HEK293 (cell line): ENCODE measurements around the gene EPO.
A peak's percentile ranks its signal among the peaks of the same experiment; 100 is the strongest.

ENCODE experiments used
- CTCF ChIA-PET: fragments of 350-600 bp; formaldehyde crosslinking; extraction: SDS; loops from one replicate; lab custom pipeline; 2021; ENCODE audit warnings: antibody characterized with exemption; lab: Yijun Ruan, JAX
- POLR2A ChIA-PET: fragments of 300-600 bp; formaldehyde crosslinking; extraction: SDS; loops from one replicate; lab custom pipeline; 2020; ENCODE audit warnings: antibody characterized with exemption, inconsistent platforms; lab: Yijun Ruan, JAX
- H3K27ac ChIP-seq: fragments of 200-500 bp; sonication (Bioruptor generic); 2 replicates; pipeline ENCODE4 v1.5.1; 2014; ENCODE audit warnings: low read depth, low read length, control low read depth, inconsistent platforms; ENCODE audit errors: extremely low read depth
- H3K36me3 ChIP-seq, 2 experiments: fragments of 200-500 bp in 1 of 2; sonication (Bioruptor generic) in 1 of 2; 1 replicate in 1 of 2; 2 replicates in 1 of 2; pipeline ENCODE4 v1.5.1; 2014 to 2017; ENCODE audit warnings: inconsistent platforms in 2 of 2, low read length in 2 of 2; ENCODE audit not compliant: control insufficient read depth in 2 of 2, insufficient read depth in 1 of 2
- H3K4me1 ChIP-seq: fragments of 200-500 bp; sonication (Bioruptor generic); 2 replicates; pipeline ENCODE4 v1.5.1; 2014; ENCODE audit warnings: mild to moderate bottlenecking, low read length, inconsistent platforms; ENCODE audit not compliant: control insufficient read depth, insufficient read depth
- H3K4me3 ChIP-seq: 2 replicates; pipeline ENCODE4 v1.5.1; 2011; ENCODE audit warnings: low read depth, mild to moderate bottlenecking, control low read depth, low read length, moderate library complexity
- H3K9me3 ChIP-seq: fragments of 200-500 bp; sonication (Bioruptor generic); 2 replicates; pipeline ENCODE4 v1.5.1; 2014; ENCODE audit warnings: low read depth, low read length, inconsistent platforms; ENCODE audit not compliant: control insufficient read depth, insufficient read depth
- KLF9 ChIP-seq: fragments of 450-650 bp; formaldehyde crosslinking; IDR thresholded peaks from 2 replicates; pipeline ENCODE4 v1.5.1; 2016; ENCODE audit warnings: missing biosample characterization, missing genetic modification characterization, low read depth
- SCRT1 ChIP-seq: fragments of 450-650 bp; formaldehyde crosslinking; IDR thresholded peaks from 2 replicates; pipeline ENCODE4 v1.5.1; 2016; ENCODE audit warnings: missing biosample characterization, missing genetic modification characterization, borderline replicate concordance
- SP3 ChIP-seq: fragments of 450-650 bp; formaldehyde crosslinking; IDR thresholded peaks from 2 replicates; pipeline ENCODE4 v1.5.1; 2016; ENCODE audit warnings: missing biosample characterization, missing genetic modification characterization
- WT1 ChIP-seq: fragments of 450-650 bp; formaldehyde crosslinking; IDR thresholded peaks from 2 replicates; pipeline ENCODE4 v1.5.1; 2016; ENCODE audit warnings: missing biosample characterization, missing genetic modification characterization
- YY2 ChIP-seq: fragments of 450-650 bp; formaldehyde crosslinking; IDR thresholded peaks from 2 replicates; pipeline ENCODE4 v1.5.1; 2016; ENCODE audit warnings: missing biosample characterization, missing genetic modification characterization
- ZBTB1 ChIP-seq: fragments of 450-650 bp; formaldehyde crosslinking; IDR thresholded peaks from 2 replicates; pipeline ENCODE4 v1.5.1; 2016; ENCODE audit warnings: missing biosample characterization, missing genetic modification characterization
- ZBTB49 ChIP-seq: fragments of 450-650 bp; formaldehyde crosslinking; IDR thresholded peaks from 2 replicates; pipeline ENCODE4 v1.5.1; 2016; ENCODE audit warnings: missing biosample characterization, missing genetic modification characterization, low read depth
- ZFP3 ChIP-seq: fragments of 450-650 bp; formaldehyde crosslinking; IDR thresholded peaks from 2 replicates; pipeline ENCODE4 v1.5.1; 2016; ENCODE audit warnings: low read depth, missing biosample characterization, missing genetic modification characterization
- ZNF2 ChIP-seq: fragments of 450-650 bp; formaldehyde crosslinking; IDR thresholded peaks from 2 replicates; pipeline ENCODE4 v1.5.1; 2016; ENCODE audit warnings: missing biosample characterization, missing genetic modification characterization
- ZNF223 ChIP-seq: fragments of 450-650 bp; formaldehyde crosslinking; IDR thresholded peaks from 2 replicates; pipeline ENCODE4 v1.5.1; 2016; ENCODE audit warnings: missing biosample characterization, missing genetic modification characterization
- ZNF24 ChIP-seq: fragments of 450-650 bp; formaldehyde crosslinking; IDR thresholded peaks from 2 replicates; pipeline ENCODE4 v1.5.1; 2016; ENCODE audit warnings: missing biosample characterization, missing genetic modification characterization
- ZNF280C ChIP-seq: fragments of 450-650 bp; formaldehyde crosslinking; IDR thresholded peaks from 2 replicates; pipeline ENCODE4 v1.5.1; 2016; ENCODE audit warnings: missing biosample characterization, missing genetic modification characterization
- ZNF514 ChIP-seq: fragments of 450-650 bp; formaldehyde crosslinking; IDR thresholded peaks from 2 replicates; pipeline ENCODE4 v1.5.1; 2016; ENCODE audit warnings: missing biosample characterization, missing genetic modification characterization
- ZNF548 ChIP-seq: fragments of 450-650 bp; formaldehyde crosslinking; IDR thresholded peaks from 2 replicates; pipeline ENCODE4 v1.5.1; 2016; ENCODE audit warnings: missing biosample characterization, missing genetic modification characterization
- ZNF658 ChIP-seq: fragments of 450-650 bp; formaldehyde crosslinking; IDR thresholded peaks from 2 replicates; pipeline ENCODE4; 2016; ENCODE audit warnings: missing biosample characterization, missing genetic modification characterization
- ZNF692 ChIP-seq: fragments of 450-650 bp; formaldehyde crosslinking; IDR thresholded peaks from 2 replicates; pipeline ENCODE4 v1.5.1; 2016; ENCODE audit warnings: missing biosample characterization, missing genetic modification characterization
- ZNF76 ChIP-seq: fragments of 450-650 bp; formaldehyde crosslinking; IDR thresholded peaks from 2 replicates; pipeline ENCODE4; 2016; ENCODE audit warnings: low read depth, missing biosample characterization, missing genetic modification characterization, borderline replicate concordance
- TF ChIP-seq, protein P1 (sequence below): fragments of 450-650 bp; formaldehyde crosslinking; IDR thresholded peaks from 2 replicates; pipeline ENCODE4 v1.5.1; 2016; ENCODE audit warnings: missing biosample characterization, missing genetic modification characterization
- TF ChIP-seq, protein P2 (sequence below): fragments of 450-650 bp; formaldehyde crosslinking; IDR thresholded peaks from 2 replicates; pipeline ENCODE4 v1.5.1; 2016; ENCODE audit warnings: missing biosample characterization, missing genetic modification characterization
- TF ChIP-seq, protein P3 (sequence below): fragments of 450-650 bp; formaldehyde crosslinking; IDR thresholded peaks from 2 replicates; pipeline ENCODE4 v1.5.1; 2017; ENCODE audit warnings: missing biosample characterization, missing genetic modification characterization
- TF ChIP-seq, protein P4 (sequence below): fragments of 450-650 bp; formaldehyde crosslinking; IDR thresholded peaks from 2 replicates; pipeline ENCODE4 v1.5.1; 2017; ENCODE audit warnings: missing biosample characterization, missing genetic modification characterization

Gene EPO

GRCh38 chr7:100705753-100706671 is 14.3 kb upstream of the EPO start, which contains the start of gene POP7:
Gene POP7 (plus strand): TSS chr7:100706121. CDS start chr7:100706831, 710 bp downstream.
- peak within 1 kb of the TSS; percentile 87 for H3K27ac ChIP-seq
- H3K4me1 ChIP-seq: no peaks in the 10 kb centered on the region
- ChIA-PET CTCF (interaction anchor here (0.5 to 6.8 kb wide), 42 partner anchors 8 to 485 kb away, joined by 3 to 100 read pairs (median 4); partner anchors contain the start of genes EPO, FBXO24, GNB2 and LRCH4), POLR2A (interaction anchor here (0.6 to 2.6 kb wide), 45 partner anchors 8 to 731 kb away, joined by 3 to 35 read pairs (median 5); partner anchors contain the start of genes EPHB4, FBXO24, GIGYF1 and GNB2)
- H3K9me3 ChIP-seq: no peaks in the 10 kb centered on the region
- H3K36me3 ChIP-seq: peaks cover 12 to 15% of the 10 kb centered on the region in 2 experiments; a peak in 2 of 3 replicates
- H3K4me3 ChIP-seq: peak within 1 kb of the TSS; percentile 92
- TF ChIP-seq, protein P1, sequence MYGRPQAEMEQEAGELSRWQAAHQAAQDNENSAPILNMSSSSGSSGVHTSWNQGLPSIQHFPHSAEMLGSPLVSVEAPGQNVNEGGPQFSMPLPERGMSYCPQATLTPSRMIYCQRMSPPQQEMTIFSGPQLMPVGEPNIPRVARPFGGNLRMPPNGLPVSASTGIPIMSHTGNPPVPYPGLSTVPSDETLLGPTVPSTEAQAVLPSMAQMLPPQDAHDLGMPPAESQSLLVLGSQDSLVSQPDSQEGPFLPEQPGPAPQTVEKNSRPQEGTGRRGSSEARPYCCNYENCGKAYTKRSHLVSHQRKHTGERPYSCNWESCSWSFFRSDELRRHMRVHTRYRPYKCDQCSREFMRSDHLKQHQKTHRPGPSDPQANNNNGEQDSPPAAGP (tag by site-specific recombination): peak; percentile 72; the same call in 1 of the 2 replicates
- TF ChIP-seq ZNF24 (tag by site-specific recombination) (peak; percentile 19; the same call in 1 of the 2 replicates), ZNF692 (tag by site-specific recombination) (no peak; the same call in 1 of the 2 replicates), ZNF280C (tag by site-specific recombination) (no peak), ZNF2 (tag by site-specific recombination) (0 out of 2 replicates have a peak, but pooled peaks have one; percentile 17), ZBTB1 (peak; percentile 41; the same call in 1 of the 2 replicates), YY2 (tag by site-specific recombination) (no peak), ZNF76 (tag by site-specific recombination) (peak; percentile 39), ZNF548 (no peak), ZFP3 (tag by site-specific recombination) (no peak), ZNF223 (no peak), ZNF658 (tag by site-specific recombination) (no peak), ZBTB49 (tag by site-specific recombination) (no peak), ZNF514 (no peak), SP3 (tag by site-specific recombination) (peak; percentile 94), KLF9 (tag by site-specific recombination) (peak; percentile 72), WT1 (tag by site-specific recombination) (peak; percentile 49), SCRT1 (tag by site-specific recombination) (no peak)
- TF ChIP-seq, protein P2, sequence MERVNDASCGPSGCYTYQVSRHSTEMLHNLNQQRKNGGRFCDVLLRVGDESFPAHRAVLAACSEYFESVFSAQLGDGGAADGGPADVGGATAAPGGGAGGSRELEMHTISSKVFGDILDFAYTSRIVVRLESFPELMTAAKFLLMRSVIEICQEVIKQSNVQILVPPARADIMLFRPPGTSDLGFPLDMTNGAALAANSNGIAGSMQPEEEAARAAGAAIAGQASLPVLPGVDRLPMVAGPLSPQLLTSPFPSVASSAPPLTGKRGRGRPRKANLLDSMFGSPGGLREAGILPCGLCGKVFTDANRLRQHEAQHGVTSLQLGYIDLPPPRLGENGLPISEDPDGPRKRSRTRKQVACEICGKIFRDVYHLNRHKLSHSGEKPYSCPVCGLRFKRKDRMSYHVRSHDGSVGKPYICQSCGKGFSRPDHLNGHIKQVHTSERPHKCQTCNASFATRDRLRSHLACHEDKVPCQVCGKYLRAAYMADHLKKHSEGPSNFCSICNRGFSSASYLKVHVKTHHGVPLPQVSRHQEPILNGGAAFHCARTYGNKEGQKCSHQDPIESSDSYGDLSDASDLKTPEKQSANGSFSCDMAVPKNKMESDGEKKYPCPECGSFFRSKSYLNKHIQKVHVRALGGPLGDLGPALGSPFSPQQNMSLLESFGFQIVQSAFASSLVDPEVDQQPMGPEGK (tag by site-specific recombination): peak; percentile 81
- TF ChIP-seq, protein P3, sequence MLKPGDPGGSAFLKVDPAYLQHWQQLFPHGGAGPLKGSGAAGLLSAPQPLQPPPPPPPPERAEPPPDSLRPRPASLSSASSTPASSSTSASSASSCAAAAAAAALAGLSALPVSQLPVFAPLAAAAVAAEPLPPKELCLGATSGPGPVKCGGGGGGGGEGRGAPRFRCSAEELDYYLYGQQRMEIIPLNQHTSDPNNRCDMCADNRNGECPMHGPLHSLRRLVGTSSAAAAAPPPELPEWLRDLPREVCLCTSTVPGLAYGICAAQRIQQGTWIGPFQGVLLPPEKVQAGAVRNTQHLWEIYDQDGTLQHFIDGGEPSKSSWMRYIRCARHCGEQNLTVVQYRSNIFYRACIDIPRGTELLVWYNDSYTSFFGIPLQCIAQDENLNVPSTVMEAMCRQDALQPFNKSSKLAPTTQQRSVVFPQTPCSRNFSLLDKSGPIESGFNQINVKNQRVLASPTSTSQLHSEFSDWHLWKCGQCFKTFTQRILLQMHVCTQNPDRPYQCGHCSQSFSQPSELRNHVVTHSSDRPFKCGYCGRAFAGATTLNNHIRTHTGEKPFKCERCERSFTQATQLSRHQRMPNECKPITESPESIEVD: no peak
- TF ChIP-seq, protein P4, sequence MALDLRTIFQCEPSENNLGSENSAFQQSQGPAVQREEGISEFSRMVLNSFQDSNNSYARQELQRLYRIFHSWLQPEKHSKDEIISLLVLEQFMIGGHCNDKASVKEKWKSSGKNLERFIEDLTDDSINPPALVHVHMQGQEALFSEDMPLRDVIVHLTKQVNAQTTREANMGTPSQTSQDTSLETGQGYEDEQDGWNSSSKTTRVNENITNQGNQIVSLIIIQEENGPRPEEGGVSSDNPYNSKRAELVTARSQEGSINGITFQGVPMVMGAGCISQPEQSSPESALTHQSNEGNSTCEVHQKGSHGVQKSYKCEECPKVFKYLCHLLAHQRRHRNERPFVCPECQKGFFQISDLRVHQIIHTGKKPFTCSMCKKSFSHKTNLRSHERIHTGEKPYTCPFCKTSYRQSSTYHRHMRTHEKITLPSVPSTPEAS (tag by site-specific recombination): no peak
